Caco-2 (cell line): ENCODE measurements around the gene SV2B. TPM values are rescaled to one million over a fixed set of nuclear protein-coding genes. Genes with fewer than 3 reads are reported as not detected.

Experiments used
- BruUV-seq: library from RNA; stranded (reverse); fragments of 400-500 nt; replicated peaks from 2 replicates; lab custom pipeline; 2021; lab: Mats Ljungman, UMichigan
- CTCF ChIA-PET: fragments of 300-600 bp; sonication (Branson Sonifier 250); formaldehyde crosslinking; loops from one replicate; lab custom pipeline; 2022; ENCODE audit warnings: antibody characterized with exemption; lab: Charles Lee
- POLR2A ChIA-PET: fragments of 300-600 bp; sonication (Branson Sonifier 250); formaldehyde crosslinking; loops from one replicate; lab custom pipeline; 2022; ENCODE audit warnings: antibody characterized with exemption; lab: Charles Lee
- DNase-seq, 2 experiments: peaks; one replicate each; pipeline versions ENCODE4 v3.0.0 to v3.0.0-alpha.2; 2020 to 2022
- H3K27me3 ChIP-seq: replicated peaks from 2 replicates; pipeline ENCODE4 v1.6.0; 2011; ENCODE audit warnings: low read length; ENCODE audit not compliant: control insufficient read depth, insufficient read depth
- H3K36me3 ChIP-seq: 2 replicates; pipeline ENCODE4 v1.5.1; 2011; ENCODE audit warnings: low read length; ENCODE audit not compliant: control insufficient read depth, insufficient read depth
- H3K4me1 ChIP-seq: fragments of 250-450 bp; sonication (Bioruptor Pico); 2 replicates; pipeline ENCODE4 v1.5.1; 2020; ENCODE audit warnings: mild to moderate bottlenecking
- H3K4me3 ChIP-seq: 2 replicates; pipeline ENCODE4 v1.5.1; 2011; ENCODE audit warnings: low read depth, mild to moderate bottlenecking, control low read depth, low read length
- H3K9me3 ChIP-seq: fragments of 250-450 bp; sonication (Bioruptor Pico); 2 replicates; pipeline ENCODE4 v1.5.1; 2020; ENCODE audit warnings: mild to moderate bottlenecking, moderate library complexity
- H3K27ac Mint-ChIP-seq: one replicate; pipeline ENCODE4 v1.8.0; 2022; ENCODE audit warnings: mixed read lengths; ENCODE audit not compliant: unreplicated experiment
- H3K27me3 Mint-ChIP-seq: one replicate; pipeline ENCODE4 v1.8.0; 2022; ENCODE audit warnings: mixed read lengths; ENCODE audit not compliant: insufficient read depth, unreplicated experiment
- H3K36me3 Mint-ChIP-seq: one replicate; pipeline ENCODE4 v1.8.0; 2022; ENCODE audit warnings: mild to moderate bottlenecking, mixed read lengths; ENCODE audit not compliant: insufficient read depth, unreplicated experiment
- H3K4me1 Mint-ChIP-seq: one replicate; pipeline ENCODE4 v1.8.0; 2022; ENCODE audit warnings: low read depth, mixed read lengths; ENCODE audit not compliant: unreplicated experiment
- H3K4me3 Mint-ChIP-seq: one replicate; pipeline ENCODE4 v1.8.0; 2022; ENCODE audit warnings: mild to moderate bottlenecking, moderate library complexity, mixed read lengths; ENCODE audit not compliant: unreplicated experiment
- H3K9me3 Mint-ChIP-seq: one replicate; pipeline ENCODE4 v1.8.0; 2022; ENCODE audit warnings: mixed read lengths; ENCODE audit not compliant: unreplicated experiment
- intact Hi-C: fragments of 100-400 bp; cut with micrococcal nuclease; formaldehyde crosslinking; loops from one replicate; pipeline ENCODE4 v1.10.0; 2022; ENCODE audit not compliant: unreplicated experiment
- total RNA-seq: library from RNA; stranded (reverse); gene quantifications from 2 replicates; pipeline ENCODE4 v1.2.3, GENCODE V29; 2022
- TF ChIP-seq, protein P1 (sequence below), 2 experiments: fragments of 200-600 bp in 1 of 2; IDR thresholded peaks; 1 replicate in 1 of 2; 2 replicates in 1 of 2; pipeline versions ENCODE4 v1.5.1 to v1.8.0; 2011 to 2022; ENCODE audit warnings: antibody characterized with exemption in 1 of 2, control low read depth in 1 of 2, inconsistent platforms in 1 of 2, low read depth in 1 of 2, low read length in 1 of 2, mild to moderate bottlenecking in 1 of 2, moderate library complexity in 1 of 2; ENCODE audit not compliant: insufficient read depth in 1 of 2, severe bottlenecking in 1 of 2, unreplicated experiment in 1 of 2

SV2B gene
- total RNA-seq, 1 experiment from 2014 or later: not detected

DNA sequence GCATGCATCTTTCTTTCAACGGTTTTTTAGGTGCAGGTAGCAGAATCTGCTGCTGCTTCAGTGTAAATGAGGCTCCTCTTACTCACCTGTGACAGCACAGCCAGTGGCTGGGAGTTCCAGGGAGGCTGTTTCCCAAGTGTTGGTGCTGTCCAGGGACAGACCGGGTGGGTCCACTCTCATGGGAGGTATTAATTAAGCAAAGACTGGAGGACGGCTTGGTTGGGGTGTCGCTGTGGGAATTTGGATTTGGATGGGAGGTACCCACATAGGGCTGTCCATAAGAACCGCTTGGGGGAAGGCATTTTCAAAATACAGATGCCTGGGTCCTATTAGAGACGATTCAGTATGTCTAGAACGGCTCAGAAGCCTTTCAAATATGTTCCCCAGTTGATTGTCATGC is 42.9 kb downstream of the SV2B start:
- POLR2A ChIA-PET: no interaction called here
- DNase-seq: no peak
- Mint-ChIP-seq H3K9me3 (no peaks in the 10 kb centered on the region), H3K27me3 (peaks cover 10% of the 10 kb centered on the region), H3K27ac (no peak overlapping the region), H3K4me3 (no peak overlapping the region), H3K4me1 (no peaks in the 10 kb centered on the region), H3K36me3 (no peaks in the 10 kb centered on the region)
- Histone ChIP-seq H3K27me3 (no peaks in the 10 kb centered on the region), H3K36me3 (no peaks in the 10 kb centered on the region), H3K4me3 (no peak overlapping the region), H3K9me3 (no peaks in the 10 kb centered on the region; the same call in 1 of the 2 replicates), H3K4me1 (no peaks in the 10 kb centered on the region)
- BruUV-seq: no TSS peak
- intact Hi-C loops: no loop called here
- TF ChIP-seq, protein P1, sequence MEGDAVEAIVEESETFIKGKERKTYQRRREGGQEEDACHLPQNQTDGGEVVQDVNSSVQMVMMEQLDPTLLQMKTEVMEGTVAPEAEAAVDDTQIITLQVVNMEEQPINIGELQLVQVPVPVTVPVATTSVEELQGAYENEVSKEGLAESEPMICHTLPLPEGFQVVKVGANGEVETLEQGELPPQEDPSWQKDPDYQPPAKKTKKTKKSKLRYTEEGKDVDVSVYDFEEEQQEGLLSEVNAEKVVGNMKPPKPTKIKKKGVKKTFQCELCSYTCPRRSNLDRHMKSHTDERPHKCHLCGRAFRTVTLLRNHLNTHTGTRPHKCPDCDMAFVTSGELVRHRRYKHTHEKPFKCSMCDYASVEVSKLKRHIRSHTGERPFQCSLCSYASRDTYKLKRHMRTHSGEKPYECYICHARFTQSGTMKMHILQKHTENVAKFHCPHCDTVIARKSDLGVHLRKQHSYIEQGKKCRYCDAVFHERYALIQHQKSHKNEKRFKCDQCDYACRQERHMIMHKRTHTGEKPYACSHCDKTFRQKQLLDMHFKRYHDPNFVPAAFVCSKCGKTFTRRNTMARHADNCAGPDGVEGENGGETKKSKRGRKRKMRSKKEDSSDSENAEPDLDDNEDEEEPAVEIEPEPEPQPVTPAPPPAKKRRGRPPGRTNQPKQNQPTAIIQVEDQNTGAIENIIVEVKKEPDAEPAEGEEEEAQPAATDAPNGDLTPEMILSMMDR (IDR thresholded peaks at IDR 0.05; ENCODE audit: insufficient read depth in 1 of 2, low read depth in 1 of 2, low read length in 1 of 2, severe bottlenecking in 1 of 2, unreplicated experiment in 1 of 2): no peak
- CTCF ChIA-PET: no interaction called here

DNA sequence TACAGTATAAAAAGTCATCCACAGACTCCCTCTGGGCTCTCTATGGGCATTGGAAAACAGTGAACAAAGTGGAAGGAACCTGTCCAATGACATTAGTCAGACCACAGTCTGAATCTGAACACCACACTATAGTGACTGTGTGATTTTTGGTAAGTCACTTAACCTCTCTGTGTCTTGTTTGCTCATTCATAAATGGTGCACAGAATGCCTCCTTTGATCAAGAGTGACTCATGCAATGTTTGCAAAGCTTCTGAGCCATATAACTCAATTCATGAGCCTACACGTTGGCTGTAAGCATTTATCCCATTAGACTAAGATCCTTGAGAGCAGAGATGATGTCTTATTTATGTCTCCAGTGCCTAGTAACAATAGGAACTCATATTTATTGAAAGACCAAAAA is 46.7 kb downstream of the SV2B start:
- TF ChIP-seq, protein P1 (IDR thresholded peaks at IDR 0.05; ENCODE audit: insufficient read depth in 1 of 2, low read depth in 1 of 2, low read length in 1 of 2, severe bottlenecking in 1 of 2, unreplicated experiment in 1 of 2): no peak
- Histone ChIP-seq H3K27me3 (no peaks in the 10 kb centered on the region), H3K9me3 (no peaks in the 10 kb centered on the region), H3K36me3 (no peaks in the 10 kb centered on the region), H3K4me3 (no peak overlapping the region), H3K4me1 (no peaks in the 10 kb centered on the region)
- ChIA-PET POLR2A (no interaction called here), CTCF (no interaction called here)
- peaks cover 14% of the 10 kb centered on the region for H3K27me3 Mint-ChIP-seq
- H3K36me3 Mint-ChIP-seq: no peaks in the 10 kb centered on the region
- no peaks in the 10 kb centered on the region for H3K4me1 Mint-ChIP-seq
- no peak overlapping the region for H3K27ac Mint-ChIP-seq
- no peak overlapping the region for H3K4me3 Mint-ChIP-seq
- DNase-seq: no peak
- BruUV-seq: no TSS peak
- no peaks in the 10 kb centered on the region for H3K9me3 Mint-ChIP-seq
- intact Hi-C loops: no loop called here

GRCh38 chr15:91148243-91148642 is 48.2 kb downstream of the SV2B start:
- no peak overlapping the region for H3K27ac Mint-ChIP-seq
- no peaks in the 10 kb centered on the region for H3K4me1 ChIP-seq
- no peaks in the 10 kb centered on the region for H3K9me3 Mint-ChIP-seq
- DNase-seq: no peak
- H3K27me3 Mint-ChIP-seq: peaks cover 10% of the 10 kb centered on the region
- H3K4me1 Mint-ChIP-seq: no peaks in the 10 kb centered on the region
- H3K27me3 ChIP-seq: no peaks in the 10 kb centered on the region
- H3K4me3 ChIP-seq: no peak overlapping the region
- TF ChIP-seq, protein P1 (IDR thresholded peaks at IDR 0.05; ENCODE audit: insufficient read depth in 1 of 2, low read depth in 1 of 2, low read length in 1 of 2, severe bottlenecking in 1 of 2, unreplicated experiment in 1 of 2): no peak
- POLR2A ChIA-PET: no interaction called here
- no peaks in the 10 kb centered on the region for H3K36me3 Mint-ChIP-seq
- H3K36me3 ChIP-seq: no peaks in the 10 kb centered on the region
- no peaks in the 10 kb centered on the region for H3K9me3 ChIP-seq
- CTCF ChIA-PET: no interaction called here
- no TSS peak for BruUV-seq
- intact Hi-C loops: no loop called here
- H3K4me3 Mint-ChIP-seq: no peak overlapping the region
